T-cell (primary cell): ENCODE measurements around the gene RASGRP2. TPM values are rescaled to one million over a fixed set of nuclear protein-coding genes. Genes with fewer than 3 reads are reported as not detected.

Experiments
- ATAC-seq, 4 experiments: fragments of 200-7000 bp in 3 of 4; fragments of 150-1000 bp in 1 of 4; cut with Tn5 transposase; replicated peaks in 1 of 4; 1 replicate in 3 of 4; 2 replicates in 1 of 4; pipeline ENCODE4 v1.10.0; 2021; ENCODE audit warnings: moderate library complexity in 3 of 4, mild to moderate bottlenecking in 2 of 4, moderate number of reproducible peaks in 1 of 4
- CTCF ChIA-PET, 2 donors: fragments of 300-600 bp; sonication (Branson Sonifier 250); formaldehyde crosslinking; loops; one replicate each; lab custom pipeline; 2022; ENCODE audit warnings: antibody characterized with exemption in 2 of 2; lab: Charles Lee
- POLR2A ChIA-PET, 2 donors: fragments of 300-600 bp; sonication (Branson Sonifier 250); formaldehyde crosslinking; loops; one replicate each; lab custom pipeline; 2022; ENCODE audit warnings: antibody characterized with exemption in 2 of 2; lab: Charles Lee
- DNase-seq, 35 experiments: peaks; one replicate each; pipeline versions ENCODE4 v3.0.0 to v3.0.0-alpha.2; 2013 to 2023
- H3K27ac ChIP-seq: one replicate; pipeline ENCODE4 v1.5.1; 2013; ENCODE audit warnings: low read length
- H3K27me3 ChIP-seq, 2 experiments: replicated peaks in 1 of 2; 1 replicate in 1 of 2; 2 replicates in 1 of 2; pipeline versions ENCODE4 v1.6.1 to v1.7.0; 2013; ENCODE audit warnings: low read length in 1 of 2, mixed read lengths in 1 of 2; ENCODE audit not compliant: control insufficient read depth in 2 of 2, insufficient read depth in 2 of 2; ENCODE audit errors: extremely low read depth in 1 of 2
- H3K36me3 ChIP-seq, 2 donors: 1 replicate in 1 of 2; 2 replicates in 1 of 2; pipeline versions ENCODE4 v1.6.1 to v1.7.0; 2013; ENCODE audit warnings: low read length in 1 of 2; ENCODE audit not compliant: control insufficient read depth in 2 of 2, insufficient read depth in 1 of 2; ENCODE audit errors: extremely low read depth in 1 of 2
- H3K4me1 ChIP-seq, 2 experiments: 1 replicate in 1 of 2; 2 replicates in 1 of 2; pipeline versions ENCODE4 v1.6.1 to v1.7.0; 2013; ENCODE audit warnings: low read length in 2 of 2, mixed read lengths in 1 of 2; ENCODE audit not compliant: insufficient read depth in 2 of 2, control insufficient read depth in 1 of 2; ENCODE audit errors: extremely low read depth in 1 of 2
- H3K4me3 ChIP-seq, 2 donors: 1 replicate in 1 of 2; 2 replicates in 1 of 2; pipeline versions ENCODE4 v1.5.1 to v1.7.0; 2013; ENCODE audit warnings: mild to moderate bottlenecking in 2 of 2, low read length in 1 of 2, moderate library complexity in 1 of 2; ENCODE audit not compliant: control insufficient read depth in 1 of 2; ENCODE audit errors: extremely low read depth in 1 of 2
- H3K9me3 ChIP-seq: 2 replicates; pipeline ENCODE4 v1.7.0; 2013
- H3K27ac Mint-ChIP-seq, 2 donors: one replicate each; pipeline ENCODE4 v1.8.0; 2020 to 2021; ENCODE audit warnings: mild to moderate bottlenecking in 2 of 2, mixed read lengths in 2 of 2
- H3K27me3 Mint-ChIP-seq, 2 donors: one replicate each; pipeline ENCODE4 v1.8.0; 2021 to 2022; ENCODE audit warnings: mixed read lengths in 2 of 2
- H3K36me3 Mint-ChIP-seq: one replicate; pipeline ENCODE4 v1.8.0; 2021; ENCODE audit warnings: mixed read lengths
- H3K4me1 Mint-ChIP-seq, 3 donors: one replicate each; pipeline ENCODE4 v1.8.0; 2020 to 2022; ENCODE audit warnings: mixed read lengths in 3 of 3, mild to moderate bottlenecking in 1 of 3
- H3K4me3 Mint-ChIP-seq, 3 donors: one replicate each; pipeline ENCODE4 v1.8.0; 2020 to 2022; ENCODE audit warnings: mild to moderate bottlenecking in 3 of 3, mixed read lengths in 3 of 3, moderate library complexity in 3 of 3
- H3K9me3 Mint-ChIP-seq, 3 donors: one replicate each; pipeline ENCODE4 v1.8.0; 2020 to 2022; ENCODE audit warnings: mixed read lengths in 3 of 3
- WGBS: methylation state at CpG from one replicate; pipeline ENCODE4 v1.1.5; 2013; ENCODE audit warnings: missing lambda C conversion rate; ENCODE audit not compliant: insufficient coverage; 5-methylcytosine and 5-hydroxymethylcytosine counted together
- total RNA-seq, 35 experiments: library from RNA in 6 of 35; stranded (reverse) in 6 of 35; fragments of 120-200 nt in 1 of 35; gene quantifications; one replicate each; pipeline versions ENCODE4 v1.2.1 to v1.2.4 and lab custom pipeline; 2013 to 2026

The RASGRP2 gene
- total RNA-seq, 5 donors from 2014 or later (not counting 1 experiment from before 2014, with no cell fraction given), result 574 to 767 (median 656) TPM

GRCh38 chr11:64720167-64720566 lies 23.8 kb downstream of the RASGRP2 start:
- Histone ChIP-seq H3K9me3 (no peaks in the 10 kb centered on the region), H3K27me3 (peaks cover 3 to 65% of the 10 kb centered on the region in 2 experiments), H3K4me3 (no peak overlapping the region), H3K27ac (no peak overlapping the region), H3K36me3 (no peaks in the 10 kb centered on the region), H3K4me1 (peaks cover 2 to 19% of the 10 kb centered on the region in 2 experiments)
- ATAC-seq (no peak), DNase-seq (no peak)
- ChIA-PET CTCF (interaction anchor here in 1 of 2 donors (0.5 kb wide), 1 partner anchor 417 kb away, joined by 4 read pairs; no protein-coding TSS in a partner anchor), POLR2A (no interaction called here)
- H3K36me3 Mint-ChIP-seq, result no peaks in the 10 kb centered on the region
- H3K9me3 Mint-ChIP-seq, result no peaks in the 10 kb centered on the region
- WGBS, result 80% methylated on average over 7 of the region's 9 CpGs
- H3K4me3 Mint-ChIP-seq, result no peak overlapping the region
- no peak overlapping the region for H3K27ac Mint-ChIP-seq
- peaks cover 41 to 66% of the 10 kb centered on the region in 2 donors for H3K27me3 Mint-ChIP-seq
- H3K4me1 Mint-ChIP-seq, result peaks cover 12 to 16% (median 12%) of the 10 kb centered on the region in 3 donors

- WGBS, result 82% methylated on average over 9 of the region's 10 CpGs
- peaks cover 3 to 70% of the 10 kb centered on the region in 2 experiments for H3K27me3 ChIP-seq
Measured at GRCh38 chr11:64719406-64719805, 24.5 kb downstream of the RASGRP2 start.

GRCh38 chr11:64718780-64719124 lies 25.2 kb downstream of the RASGRP2 start:
- Histone ChIP-seq H3K4me3 (no peak overlapping the region), H3K27ac (no peak overlapping the region), H3K36me3 (no peaks in the 10 kb centered on the region), H3K27me3 (peaks cover 3 to 76% of the 10 kb centered on the region in 2 experiments), H3K9me3 (no peaks in the 10 kb centered on the region), H3K4me1 (peaks cover 0 to 10% of the 10 kb centered on the region in 2 experiments)
- POLR2A ChIA-PET, result no interaction called here
- no peaks in the 10 kb centered on the region for H3K9me3 Mint-ChIP-seq
- H3K4me1 Mint-ChIP-seq, result peaks cover 4 to 12% (median 12%) of the 10 kb centered on the region in 3 donors
- H3K27ac Mint-ChIP-seq, result no peak overlapping the region
- no peak for ATAC-seq
- peaks cover 53 to 80% of the 10 kb centered on the region in 2 donors for H3K27me3 Mint-ChIP-seq
- CTCF ChIA-PET, result no interaction called here
- H3K36me3 Mint-ChIP-seq, result no peaks in the 10 kb centered on the region
- 54% methylated on average over 2 of the region's 4 CpGs for WGBS
- no peak for DNase-seq
- H3K4me3 Mint-ChIP-seq, result no peak overlapping the region

More at GRCh38 chr11:64719406-64719805, 24.5 kb downstream of the RASGRP2 start:
- Mint-ChIP-seq H3K4me1 (peaks cover 9 to 12% (median 12%) of the 10 kb centered on the region in 3 donors), H3K27ac (no peak overlapping the region), H3K36me3 (no peaks in the 10 kb centered on the region), H3K27me3 (peaks cover 48 to 74% of the 10 kb centered on the region in 2 donors), H3K4me3 (no peak overlapping the region), H3K9me3 (no peaks in the 10 kb centered on the region)
- no peak overlapping the region for H3K4me3 ChIP-seq
- no peak overlapping the region for H3K27ac ChIP-seq
- DNase-seq, result no peak
- CTCF ChIA-PET, result no interaction called here
- no peaks in the 10 kb centered on the region for H3K9me3 ChIP-seq
- ATAC-seq, result no peak
- H3K4me1 ChIP-seq, result peaks cover 2 to 13% of the 10 kb centered on the region in 2 experiments
- no peaks in the 10 kb centered on the region for H3K36me3 ChIP-seq
- POLR2A ChIA-PET, result no interaction called here

GRCh38 chr11:64718084-64718779 lies 25.7 kb downstream of the RASGRP2 start:
- H3K36me3 Mint-ChIP-seq, result no peaks in the 10 kb centered on the region
- no peak overlapping the region for H3K4me3 Mint-ChIP-seq
- Histone ChIP-seq H3K4me1 (peaks cover 0 to 5% of the 10 kb centered on the region in 2 experiments), H3K4me3 (no peak overlapping the region), H3K27me3 (peaks cover 3 to 77% of the 10 kb centered on the region in 2 experiments), H3K9me3 (no peaks in the 10 kb centered on the region), H3K36me3 (no peaks in the 10 kb centered on the region), H3K27ac (no peak overlapping the region)
- H3K9me3 Mint-ChIP-seq, result no peaks in the 10 kb centered on the region
- no peak for DNase-seq
- ChIA-PET CTCF (no interaction called here), POLR2A (no interaction called here)
- ATAC-seq, result no peak
- peaks cover 2 to 10% (median 8%) of the 10 kb centered on the region in 3 donors for H3K4me1 Mint-ChIP-seq
- H3K27ac Mint-ChIP-seq, result no peak overlapping the region
- peaks cover 53 to 81% of the 10 kb centered on the region in 2 donors for H3K27me3 Mint-ChIP-seq
- 60% methylated on average over 10 of the region's 15 CpGs for WGBS

- Mint-ChIP-seq H3K4me1 (peaks cover 2 to 13% (median 11%) of the 10 kb centered on the region in 3 donors), H3K4me3 (no peak overlapping the region), H3K9me3 (no peaks in the 10 kb centered on the region), H3K27ac (no peak overlapping the region), H3K36me3 (no peaks in the 10 kb centered on the region), H3K27me3 (peaks cover 52 to 80% of the 10 kb centered on the region in 2 donors)
- no peak for ATAC-seq
- ChIA-PET POLR2A (no interaction called here), CTCF (no interaction called here)
- H3K27me3 ChIP-seq, result peaks cover 3 to 78% of the 10 kb centered on the region in 2 experiments
- no peaks in the 10 kb centered on the region for H3K9me3 ChIP-seq
- H3K36me3 ChIP-seq, result no peaks in the 10 kb centered on the region
- DNase-seq, result no peak
- H3K27ac ChIP-seq, result no peak overlapping the region
- no peak overlapping the region for H3K4me3 ChIP-seq
- WGBS, result 100% methylated on average over 1 of the region's 4 CpGs
- peaks cover 0 to 13% of the 10 kb centered on the region in 2 experiments for H3K4me1 ChIP-seq
Measured at GRCh38 chr11:64717268-64717578, 26.7 kb downstream of the RASGRP2 start.

- Histone ChIP-seq H3K27me3 (peaks cover 3 to 78% of the 10 kb centered on the region in 2 experiments), H3K9me3 (no peaks in the 10 kb centered on the region), H3K4me3 (no peak overlapping the region), H3K36me3 (no peaks in the 10 kb centered on the region), H3K27ac (no peak overlapping the region), H3K4me1 (peaks cover 0 to 18% of the 10 kb centered on the region in 2 experiments)
- CTCF ChIA-PET, result interaction anchor here in 1 of 2 donors (1.4 kb wide), 1 partner anchor 12 kb away, joined by 3 read pairs; no protein-coding TSS in a partner anchor
- Mint-ChIP-seq H3K4me3 (no peak overlapping the region), H3K27me3 (peaks cover 54 to 81% of the 10 kb centered on the region in 2 donors), H3K4me1 (peaks cover 8 to 19% (median 16%) of the 10 kb centered on the region in 3 donors), H3K27ac (no peak overlapping the region), H3K9me3 (no peaks in the 10 kb centered on the region), H3K36me3 (no peaks in the 10 kb centered on the region)
- WGBS, result 53% methylated on average over 21 of the region's 21 CpGs
- POLR2A ChIA-PET, result no interaction called here
- ATAC-seq (no peak), DNase-seq (no peak)
Measured at GRCh38 chr11:64716473-64717267, 27.3 kb downstream of the RASGRP2 start.
